Stimulated activated CD4-positive, alpha-beta T cell treated with anti-CD3 and anti-CD28 coated beads, Interleukin-4, amount 100 ng/mL, for 4 hours (primary cell): Measurements from ENCODE around the gene MROH7.
"Not testable (repeated sequence)": the region's sequence is repeated elsewhere in the genome, so short reads cannot be mapped to it uniquely, and the experiment has no call there.

Source experiments
- DNase-seq, 2 experiments: peaks; one replicate each; pipeline ENCODE4 v3.0.0-alpha.2; 2020

The MROH7 gene

DNA sequence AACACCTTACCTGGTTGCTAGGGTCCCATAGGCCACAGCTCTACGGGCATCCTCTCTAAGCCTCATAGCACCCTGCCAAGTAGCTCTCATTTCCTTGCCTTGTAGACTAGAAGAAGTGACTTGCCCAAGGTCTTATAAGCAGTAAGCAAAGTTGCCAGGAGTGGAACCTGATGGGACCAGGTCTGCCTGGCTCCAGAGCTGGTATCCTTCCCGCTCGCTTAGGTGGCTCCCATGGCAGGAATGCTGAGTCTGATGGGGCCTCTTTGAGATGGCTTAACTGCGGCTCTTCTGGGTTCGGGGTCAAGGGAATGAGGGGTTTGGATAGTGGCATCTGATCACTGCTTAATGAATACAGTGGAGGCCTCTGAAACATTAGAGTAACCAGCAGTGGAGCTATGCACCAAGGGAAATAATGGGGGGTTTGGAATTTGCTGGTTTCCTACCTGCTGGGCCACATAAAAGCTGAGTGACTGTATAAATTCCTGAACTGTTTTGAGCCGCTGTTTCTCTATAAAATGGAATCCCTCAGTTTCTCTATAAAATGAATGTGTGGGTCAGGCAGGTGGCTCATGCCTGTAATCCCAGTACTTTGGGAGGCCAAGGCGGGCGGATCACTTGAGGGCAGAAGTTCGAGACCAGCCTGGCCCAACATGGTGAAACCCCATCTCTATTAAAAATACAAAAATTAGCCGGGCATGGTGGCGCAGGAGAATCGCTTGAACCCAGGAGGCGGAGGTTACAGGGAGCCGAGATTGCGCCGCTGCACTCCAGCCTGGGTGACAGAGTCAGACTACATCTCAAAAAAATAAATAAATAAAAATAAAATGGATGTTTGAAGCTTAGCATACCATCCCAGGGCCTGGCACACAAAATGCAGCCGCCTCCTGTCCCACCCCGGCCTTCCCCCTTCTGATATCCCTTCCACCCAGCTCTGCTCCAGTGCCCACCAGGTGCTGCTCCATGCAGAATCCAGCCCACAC is 30.7 kb upstream of the MROH7 start:
- no peak for DNase-seq

DNA sequence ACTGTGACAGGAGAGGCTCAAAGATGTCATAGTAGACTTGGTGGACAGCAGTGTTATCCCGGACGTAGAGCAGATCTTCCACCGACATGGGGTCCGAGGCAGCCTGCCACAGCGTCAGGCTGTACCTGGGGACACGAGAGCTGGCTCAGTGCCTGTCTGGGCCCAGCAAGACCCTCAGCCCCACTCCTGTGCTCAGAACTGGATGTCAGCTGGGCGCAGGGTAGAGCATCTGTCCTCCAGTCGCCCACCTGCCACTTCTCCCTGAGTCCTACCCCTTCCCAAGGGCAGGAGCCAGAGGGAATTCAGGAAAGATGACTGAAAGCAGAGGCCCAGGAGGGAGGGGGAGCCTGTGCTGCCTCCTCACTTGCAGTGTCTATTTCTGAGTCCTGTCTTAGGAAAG is 30.0 kb upstream of the MROH7 start:
- no peak for DNase-seq

- no peak for DNase-seq
Observed at GRCh38 chr1:54614024-54614423, 27.6 kb upstream of the MROH7 start.

- no peak for DNase-seq
Observed at GRCh38 chr1:54614563-54614962, 27.0 kb upstream of the MROH7 start.

- no peak for DNase-seq
Observed at GRCh38 chr1:54615531-54616279, 25.9 kb upstream of the MROH7 start.

DNA sequence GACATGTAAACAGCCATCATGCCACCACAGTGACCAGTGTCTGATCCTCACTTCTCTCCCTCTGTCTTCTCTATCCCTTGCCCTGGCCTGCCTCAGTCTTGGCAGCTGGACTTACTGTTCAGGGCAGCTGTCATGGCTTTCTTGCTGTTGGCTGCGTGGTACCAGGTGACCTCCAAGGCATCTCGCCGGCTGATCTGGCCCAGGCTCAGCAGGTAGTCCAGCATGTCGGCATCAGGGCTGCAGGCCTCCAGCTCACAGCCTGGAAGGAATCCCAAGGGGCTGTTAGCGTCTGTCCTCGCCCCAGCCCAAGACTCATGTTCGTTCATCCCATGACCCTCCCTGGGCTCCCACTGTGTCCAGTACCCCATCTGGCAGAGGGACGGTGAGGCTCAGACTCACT is 21.8 kb upstream of the MROH7 start:
- DNase-seq, result no peak

- DNase-seq, result no peak
Observed at GRCh38 chr1:54623216-54624007, 18.2 kb upstream of the MROH7 start, which contains the start of gene FAM151A. TSS of gene FAM151A (minus strand) at chr1:54623525. CDS start at chr1:54623395, 130 bp downstream.

DNA sequence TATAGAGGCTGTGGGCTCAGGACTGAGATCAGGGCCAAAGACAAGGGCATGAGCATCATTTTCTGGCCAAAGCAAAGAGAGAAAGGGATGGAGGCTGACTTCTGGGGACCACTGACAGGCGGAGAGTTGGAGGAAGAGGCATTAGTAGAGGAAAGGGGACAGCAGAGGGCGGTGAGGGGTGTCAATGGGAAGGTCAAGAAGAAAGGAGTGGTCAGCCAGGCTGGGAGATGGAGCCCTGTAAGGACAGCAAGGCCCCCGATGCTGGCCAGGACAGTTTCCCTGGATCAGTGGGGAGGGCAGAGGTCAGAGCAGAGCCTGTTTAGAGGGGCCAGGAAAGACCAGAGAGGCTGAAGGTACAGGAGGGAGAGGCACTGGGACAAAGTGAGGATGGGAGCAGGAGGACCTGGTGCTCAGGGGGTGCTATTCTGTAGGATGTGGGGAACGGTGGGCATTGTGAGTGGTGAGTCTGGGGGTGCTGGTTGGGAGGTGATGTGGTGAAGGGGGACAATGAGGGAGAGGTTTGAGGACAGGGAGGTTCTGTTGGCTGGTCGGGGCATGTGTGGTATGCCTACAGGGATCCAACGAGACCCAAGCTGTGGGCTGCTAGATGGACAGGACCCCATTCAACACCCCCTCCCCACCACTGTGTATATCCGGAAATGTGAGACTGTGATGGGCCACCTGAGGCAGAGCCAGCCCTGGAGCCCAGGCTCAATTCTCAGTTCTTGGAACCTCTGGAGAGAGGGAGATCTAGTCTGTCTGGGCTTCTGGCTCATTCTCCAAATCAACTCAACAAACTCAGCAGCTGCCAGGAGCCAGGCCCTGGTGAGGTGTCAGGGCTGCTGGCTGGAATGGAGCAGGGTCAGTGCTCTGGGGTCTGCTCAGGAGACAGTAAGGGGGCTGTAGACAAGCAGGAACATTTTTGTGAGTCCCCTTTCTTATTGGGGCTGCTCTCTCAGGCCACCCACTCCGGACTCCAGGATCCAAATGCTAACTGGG is 16.8 kb upstream of the MROH7 start:
- DNase-seq, result no peak

- DNase-seq, result no peak
Observed at GRCh38 chr1:54627196-54627595, 14.4 kb upstream of the MROH7 start.

DNA sequence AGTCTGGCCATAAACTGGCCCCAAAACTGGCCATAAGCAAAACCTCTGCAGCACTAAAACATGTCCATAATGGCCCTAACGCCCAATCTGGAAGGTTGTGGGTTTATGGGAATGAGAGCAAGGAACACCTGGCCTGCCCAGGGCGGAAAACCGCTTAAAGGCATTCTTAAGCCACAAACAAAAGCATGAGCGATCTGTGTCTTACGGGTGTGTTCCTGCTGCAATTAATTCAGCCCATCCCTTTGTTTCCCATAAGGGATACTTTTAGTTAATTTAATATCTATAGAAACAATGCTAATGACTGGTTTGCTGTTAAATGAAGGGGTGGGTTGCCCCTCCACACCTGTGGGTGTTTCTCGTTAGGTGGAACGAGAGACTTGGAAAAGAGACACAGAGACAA is 5.8 kb upstream of the MROH7 start:
- DNase-seq, result not testable (repeated sequence)

DNA sequence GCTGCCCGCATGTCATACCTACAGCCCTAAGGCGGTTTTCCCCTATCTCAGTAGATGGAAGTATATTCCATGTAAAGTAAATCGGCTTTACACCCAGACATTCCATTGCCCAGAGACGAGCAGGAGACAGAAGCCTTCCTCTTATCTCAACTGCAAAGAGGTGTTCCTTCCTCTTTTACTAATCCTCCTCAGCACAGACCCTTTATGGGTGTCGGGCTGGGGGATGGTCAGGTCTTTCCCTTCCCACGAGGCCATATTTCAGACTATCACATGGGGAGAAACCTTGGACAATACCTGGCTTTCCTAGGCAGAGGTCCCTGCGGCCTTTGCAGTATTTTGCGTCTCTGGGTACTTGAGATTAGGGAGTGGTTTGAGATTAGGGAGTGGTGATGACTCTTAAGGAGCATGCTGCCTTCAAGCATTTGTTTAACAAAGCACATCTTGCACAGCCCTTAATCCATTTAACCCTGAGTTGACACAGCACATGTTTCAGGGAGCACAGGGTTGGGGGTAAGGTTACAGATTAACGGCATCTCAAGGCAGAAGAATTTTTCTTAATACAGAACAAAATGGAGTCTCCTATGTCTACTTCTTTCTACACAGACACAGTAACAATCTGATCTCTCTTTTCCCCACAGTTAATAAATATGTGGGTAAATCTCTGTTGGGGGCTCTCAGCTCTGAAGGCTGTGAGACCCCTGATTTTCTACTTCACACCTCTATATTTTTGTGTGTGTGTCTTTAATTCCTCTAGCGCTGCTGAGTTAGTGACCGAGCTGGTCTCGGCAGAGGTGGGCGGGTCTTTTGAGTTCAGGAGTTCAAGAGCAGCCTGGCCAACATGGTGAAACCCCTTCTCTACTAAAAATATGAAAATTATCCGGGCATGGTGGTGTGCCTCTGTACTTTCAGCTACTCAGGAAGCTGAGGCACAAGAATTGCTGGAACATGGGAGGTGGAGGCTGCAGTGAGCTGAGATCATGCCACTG is 4.8 kb upstream of the MROH7 start:
- DNase-seq, result not testable (repeated sequence)

DNA sequence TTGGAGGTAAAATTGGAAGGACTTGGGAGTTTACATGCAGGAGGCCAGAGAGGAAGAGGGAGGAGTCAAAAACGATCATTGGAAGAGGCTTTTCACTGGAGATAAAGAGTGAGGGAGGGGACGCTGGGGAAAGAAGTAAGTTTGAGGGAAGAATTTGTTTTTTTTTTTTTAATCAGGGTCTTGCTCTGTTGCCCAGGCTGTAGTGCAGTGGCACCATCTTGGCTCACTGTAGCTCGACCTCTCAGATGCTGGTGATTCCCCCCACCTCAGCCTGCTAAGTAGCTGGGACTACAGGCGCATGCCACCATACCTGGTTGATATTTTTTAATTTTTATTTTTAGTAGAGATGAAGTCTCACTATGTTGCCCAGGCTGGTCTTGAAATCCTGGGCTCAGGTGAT is 1.2 kb upstream of the MROH7 start:
- no peak for DNase-seq

GRCh38 chr1:54643736-54644135 is 2.1 kb downstream of the MROH7 start:
- no peak for DNase-seq

DNA sequence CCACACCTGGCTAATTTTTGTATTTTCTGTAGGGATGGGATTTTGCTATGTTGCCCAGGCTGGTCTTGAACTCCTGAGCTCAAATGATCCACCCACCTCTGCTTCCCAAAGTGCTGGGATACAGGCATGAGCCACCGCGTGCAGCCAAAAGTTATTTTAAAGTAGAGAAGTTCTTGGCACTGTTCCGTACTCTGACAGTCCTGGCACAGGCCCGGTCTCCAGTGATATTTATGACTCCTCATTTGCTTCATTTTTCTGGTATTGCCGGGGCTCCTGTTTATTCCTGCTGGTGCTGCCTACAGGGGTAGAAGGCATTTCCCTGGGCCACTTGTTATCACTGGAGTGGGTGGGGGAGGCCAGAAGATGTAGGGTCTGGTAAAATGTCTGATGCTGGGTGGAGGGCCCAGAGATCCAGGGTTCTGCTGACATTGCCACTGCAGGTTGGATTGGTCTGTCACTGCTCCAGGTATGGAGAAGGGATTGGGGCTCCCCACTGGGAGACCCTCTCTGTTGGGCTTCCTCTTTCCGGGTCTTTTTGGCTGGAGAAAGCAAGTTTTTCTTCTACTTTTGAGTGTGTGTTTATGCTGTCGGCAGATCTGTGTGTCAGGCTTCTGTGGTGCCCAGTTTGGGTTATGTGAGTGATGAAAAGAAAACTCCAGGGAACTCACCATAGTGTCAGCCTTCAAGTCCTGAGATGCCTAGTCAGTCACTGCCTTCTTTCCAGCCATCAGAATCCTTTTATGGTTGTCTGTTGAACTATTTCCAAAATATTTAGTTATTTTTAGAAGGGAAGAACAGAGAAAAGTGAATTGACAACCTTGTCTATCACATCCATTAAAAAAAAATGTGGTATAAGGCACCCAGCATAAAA is 4.5 kb downstream of the MROH7 start:
- DNase-seq, result no peak

DNA sequence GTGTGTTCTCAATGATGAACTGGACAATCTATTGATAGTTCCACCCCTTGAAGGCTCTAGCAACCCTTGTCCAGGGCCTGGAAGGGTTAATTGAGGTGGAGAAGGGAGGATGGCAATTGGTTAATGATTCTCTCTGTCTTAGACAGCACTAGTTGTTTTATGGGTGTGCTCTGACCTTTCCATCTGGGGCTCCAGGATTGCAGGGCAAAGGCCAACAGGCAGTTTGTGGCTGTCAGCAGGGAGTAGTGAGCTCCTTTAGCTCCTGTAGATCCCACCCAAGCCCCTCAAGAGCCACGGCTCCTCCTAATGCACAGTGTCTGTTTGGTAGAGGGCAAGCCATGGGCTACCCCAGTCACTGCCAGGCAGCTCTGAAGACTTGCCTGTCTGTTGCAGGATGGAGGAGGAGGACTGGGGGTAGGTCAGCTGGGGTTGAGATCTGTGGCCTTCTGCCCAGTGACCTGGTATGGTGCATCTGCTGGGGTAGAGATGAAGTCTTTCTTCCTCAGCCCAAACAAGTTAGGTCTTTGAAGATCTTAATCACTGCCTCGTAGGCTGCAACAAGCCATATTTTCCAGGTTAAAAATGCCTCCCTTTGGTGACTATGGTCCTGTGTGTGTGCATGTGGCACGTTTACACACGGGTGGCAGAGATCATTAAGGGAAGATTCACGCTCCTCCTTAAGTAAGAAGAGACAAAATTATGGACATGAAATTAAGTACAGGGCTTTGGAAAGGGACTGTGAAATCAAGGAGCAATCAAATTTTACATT is 7.7 kb downstream of the MROH7 start:
- DNase-seq, result no peak

DNA sequence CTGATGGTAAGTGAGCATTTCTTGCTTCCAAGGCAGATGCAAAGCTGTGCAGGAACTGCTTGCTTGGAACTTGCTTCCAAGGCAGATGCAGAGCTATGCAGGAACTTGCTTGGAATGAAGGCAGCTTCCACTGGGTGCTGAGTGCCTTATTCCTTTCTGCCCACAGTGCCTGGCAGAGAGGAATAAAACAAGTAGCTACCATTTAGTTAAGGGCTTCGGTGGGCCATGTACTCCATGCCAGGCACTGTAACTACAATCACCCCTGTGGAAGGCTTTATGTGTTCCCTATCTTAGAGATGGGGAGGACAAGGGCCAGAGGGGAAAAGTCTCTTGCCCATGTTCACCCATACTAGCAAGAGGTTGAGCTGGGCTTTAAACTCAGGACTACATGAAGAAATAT is 8.3 kb downstream of the MROH7 start:
- no peak for DNase-seq

DNA sequence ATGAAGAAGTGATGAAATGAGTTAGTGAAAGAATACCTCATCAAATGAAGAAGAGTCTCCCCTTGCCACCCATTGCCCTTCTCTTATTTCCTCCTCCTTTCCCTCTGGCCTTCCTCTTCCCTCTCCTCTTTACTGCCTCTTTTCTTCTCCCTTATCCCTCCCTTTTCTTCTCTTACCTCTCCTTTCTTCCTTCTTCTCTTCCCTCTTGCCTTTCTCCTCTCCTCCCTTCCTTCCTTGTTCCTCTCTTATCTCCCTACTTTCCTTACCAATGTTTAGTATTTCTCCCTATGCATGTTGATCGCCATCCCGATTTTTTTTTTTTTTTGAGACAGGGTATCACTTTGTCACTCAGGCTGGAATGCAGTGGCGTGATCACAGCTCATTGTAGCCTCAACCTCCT is 8.8 kb downstream of the MROH7 start:
- no peak for DNase-seq

DNA sequence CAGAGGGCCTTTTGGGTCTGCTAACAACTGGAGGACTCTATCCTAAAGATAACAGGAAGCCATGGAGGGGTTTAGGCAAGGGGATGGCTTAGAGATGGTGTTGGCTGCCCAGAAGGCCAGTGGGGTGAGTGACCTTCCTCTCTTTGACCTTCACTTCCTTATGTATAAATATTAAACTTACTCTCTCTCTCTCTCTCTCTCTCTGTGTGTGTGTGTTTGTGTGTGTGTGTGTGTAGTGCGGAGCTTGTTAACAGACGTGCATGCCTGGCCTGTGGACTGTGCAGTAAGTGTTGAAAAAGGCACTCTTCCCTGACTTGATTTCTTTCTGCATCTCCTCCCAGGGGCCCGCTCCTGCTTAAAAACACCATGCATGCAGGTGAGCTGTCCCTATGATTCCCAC is 10.0 kb downstream of the MROH7 start:
- DNase-seq, result no peak

DNA sequence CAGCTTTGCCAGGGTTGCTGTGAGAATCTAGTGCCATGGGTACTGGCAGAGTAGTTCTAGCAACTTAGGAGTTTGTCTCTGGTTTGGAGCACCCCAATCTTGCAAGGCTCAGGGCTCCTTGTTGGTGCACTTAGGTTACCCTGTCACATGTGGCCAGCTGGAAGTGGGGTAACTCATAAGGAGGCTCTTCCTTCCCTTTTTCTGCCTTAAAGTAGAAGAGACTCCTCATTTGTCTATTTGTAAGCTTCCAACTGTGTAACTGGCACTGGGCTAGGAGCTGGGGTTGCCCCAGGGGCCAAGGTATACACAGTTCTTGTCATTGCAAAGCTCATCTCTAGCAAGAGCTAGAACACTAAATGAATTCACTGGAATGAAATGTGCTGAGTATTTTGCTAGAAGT is 10.6 kb downstream of the MROH7 start:
- no peak for DNase-seq
